Right lung (tissue), 5 donors: ENCODE data around the gene ELL2. TPM values are rescaled to one million over a fixed set of nuclear protein-coding genes. Genes with fewer than 3 reads are reported as not detected.

ENCODE experiments used
- DNase-seq, 2 donors: peaks; one replicate each; pipeline ENCODE4 v3.0.0-alpha.2; 2013
- polyA plus RNA-seq, 5 donors: library from polyadenylated mRNA; unstranded; fragments of 120-200 nt; gene quantifications; one replicate each; pipeline versions ENCODE4 v1.2.1 to v1.2.3, GENCODE V29; 2013; ENCODE audit warnings: inconsistent platforms in 1 of 5, low replicate concordance in 1 of 5; ENCODE audit not compliant: insufficient read length in 5 of 5, insufficient read depth in 1 of 5

The ELL2 gene
- polyA plus RNA-seq, 5 donors: 16.4 to 27.1 (median 20.9) TPM

GRCh38 chr5:95957561-95958203 lies 4.0 kb downstream of the ELL2 start:
- DNase-seq: no peak

GRCh38 chr5:95956900-95957293 lies 4.8 kb downstream of the ELL2 start:
- DNase-seq: no peak

- no peak for DNase-seq
Measured at GRCh38 chr5:95956021-95956899, 5.4 kb downstream of the ELL2 start.

- DNase-seq: no peak
Measured at GRCh38 chr5:95954716-95955115, 6.9 kb downstream of the ELL2 start.

GRCh38 chr5:95953021-95953702 lies 8.5 kb downstream of the ELL2 start:
- no peak for DNase-seq

- DNase-seq: no peak
Measured at GRCh38 chr5:95951916-95952315, 9.7 kb downstream of the ELL2 start.

GRCh38 chr5:95949810-95950209 lies 11.8 kb downstream of the ELL2 start:
- DNase-seq: no peak

- DNase-seq: no peak
Measured at GRCh38 chr5:95948631-95949030, 13.0 kb downstream of the ELL2 start.

- DNase-seq: no peak
Measured at GRCh38 chr5:95946451-95946850, 15.2 kb downstream of the ELL2 start.

- no peak for DNase-seq
Measured at GRCh38 chr5:95942968-95943367, 18.7 kb downstream of the ELL2 start.

GRCh38 chr5:95942414-95942813 lies 19.2 kb downstream of the ELL2 start:
- DNase-seq: no peak

GRCh38 chr5:95941756-95942155 lies 19.9 kb downstream of the ELL2 start:
- DNase-seq: no peak

GRCh38 chr5:95940758-95941682 lies 20.6 kb downstream of the ELL2 start:
- DNase-seq: no peak

- DNase-seq: no peak
Measured at GRCh38 chr5:95939465-95939864, 22.2 kb downstream of the ELL2 start.

GRCh38 chr5:95938766-95939165 lies 22.9 kb downstream of the ELL2 start:
- DNase-seq: no peak

- no peak for DNase-seq
Measured at GRCh38 chr5:95938347-95938746, 23.3 kb downstream of the ELL2 start.

GRCh38 chr5:95937607-95938152 lies 24.0 kb downstream of the ELL2 start:
- DNase-seq: no peak

GRCh38 chr5:95936812-95937397 lies 24.7 kb downstream of the ELL2 start:
- no peak for DNase-seq

GRCh38 chr5:95935553-95936100 lies 26.0 kb downstream of the ELL2 start:
- no peak for DNase-seq

- no peak for DNase-seq
Measured at GRCh38 chr5:95934207-95934804, 27.3 kb downstream of the ELL2 start.
